NB4 (cell line): ENCODE measurements around the gene CDKN2AIPNL.

Experiments
- CTCF ChIP-seq: IDR thresholded peaks from one replicate; pipeline ENCODE4 v1.5.1; 2012; ENCODE audit warnings: low read depth, low read length
- POLR2A ChIP-seq: IDR thresholded peaks from 2 replicates; pipeline ENCODE4 v1.6.1; 2011; ENCODE audit warnings: mild to moderate bottlenecking; ENCODE audit not compliant: insufficient read length; ENCODE audit errors: extremely low read depth

- no peak for TF ChIP-seq CTCF
- no peak for TF ChIP-seq POLR2A
These were observed 36.3 kb upstream of the CDKN2AIPNL start for GRCh38 chr5:134447815-134448520.
